AG04449 (cell line): ENCODE results near the gene AP3S2.

Experiments used
- CTCF ChIA-PET: fragments of 350-600 bp; formaldehyde crosslinking; extraction: SDS; loops from one replicate; lab custom pipeline; 2021; ENCODE audit warnings: antibody characterized with exemption; lab: Yijun Ruan, JAX
- POLR2A ChIA-PET: fragments of 400-600, 350-600 bp; formaldehyde crosslinking; extraction: SDS; loops from one replicate; lab custom pipeline; 2020; ENCODE audit warnings: antibody characterized with exemption, inconsistent platforms; lab: Yijun Ruan, JAX
- DNase-seq: peaks from one replicate; pipeline ENCODE4 v3.0.0-alpha.2; 2010; ENCODE audit warnings: low read depth, low spot score
- H3K4me3 ChIP-seq: 2 replicates; pipeline ENCODE4 v1.5.1; 2011; ENCODE audit warnings: low read depth, mild to moderate bottlenecking, control low read depth, low read length
- CTCF ChIP-seq: IDR thresholded peaks from one replicate; pipeline ENCODE4 v1.5.1; 2011; ENCODE audit warnings: mild to moderate bottlenecking, moderate library complexity, low read length, control low read depth, inconsistent platforms; ENCODE audit not compliant: insufficient read depth; ENCODE audit errors: missing control alignments

Gene AP3S2

GRCh38 chr15:89797678-89798201, 96.1 kb downstream of the AP3S2 start:
- POLR2A ChIA-PET: no interaction called here
- no peak overlapping the region for H3K4me3 ChIP-seq
- TF ChIP-seq CTCF: no peak
- no peak for DNase-seq
- CTCF ChIA-PET: interaction anchor here (1.4 to 1.7 kb wide), 2 partner anchors 36 to 78 kb away, joined by 5 to 8 read pairs; no protein-coding TSS in a partner anchor

DNA sequence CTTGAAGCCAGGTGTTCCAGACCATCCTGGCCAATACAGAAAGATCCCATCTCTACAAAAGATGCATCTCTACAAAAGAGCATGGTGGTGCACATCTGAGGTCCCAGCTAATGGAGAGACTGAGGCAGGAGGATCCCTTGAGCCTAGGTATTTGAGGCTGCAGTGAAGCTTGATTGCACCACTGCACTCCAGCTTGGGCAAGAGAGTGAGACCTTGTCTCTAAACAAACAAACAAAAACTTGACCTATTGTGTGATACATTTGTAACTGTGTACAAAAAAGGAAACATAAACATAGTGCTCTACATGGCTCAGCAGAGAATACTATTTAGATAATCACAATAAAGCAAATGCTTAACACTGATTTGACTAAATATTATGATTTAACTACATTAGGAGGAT, 97.8 kb downstream of the AP3S2 start:
- TF ChIP-seq CTCF: no peak

GRCh38 chr15:89794627-89795241, 99.1 kb downstream of the AP3S2 start:
- no peak overlapping the region for H3K4me3 ChIP-seq
- DNase-seq: no peak
- ChIA-PET POLR2A (interaction anchor here (0.9 to 1.3 kb wide), 2 partner anchors 11 to 20 kb away, joined by 3 to 8 read pairs; partner anchors contain the start of gene ANPEP), CTCF (interaction anchor here (0.9 to 1.3 kb wide), 4 partner anchors 9 to 94 kb away, joined by 3 to 4 read pairs (median 3); no protein-coding TSS in a partner anchor)
- TF ChIP-seq CTCF: no peak

More for the DNA sequence above, 97.8 kb downstream of the AP3S2 start:
- DNase-seq: no peak
- ChIA-PET CTCF (interaction anchor here (1.2 kb wide), 1 partner anchor 92 kb away, joined by 3 read pairs; no protein-coding TSS in a partner anchor), POLR2A (interaction anchor here (1.3 kb wide), 1 partner anchor 9 kb away, joined by 8 read pairs; no protein-coding TSS in a partner anchor)
- H3K4me3 ChIP-seq: no peak overlapping the region

DNA sequence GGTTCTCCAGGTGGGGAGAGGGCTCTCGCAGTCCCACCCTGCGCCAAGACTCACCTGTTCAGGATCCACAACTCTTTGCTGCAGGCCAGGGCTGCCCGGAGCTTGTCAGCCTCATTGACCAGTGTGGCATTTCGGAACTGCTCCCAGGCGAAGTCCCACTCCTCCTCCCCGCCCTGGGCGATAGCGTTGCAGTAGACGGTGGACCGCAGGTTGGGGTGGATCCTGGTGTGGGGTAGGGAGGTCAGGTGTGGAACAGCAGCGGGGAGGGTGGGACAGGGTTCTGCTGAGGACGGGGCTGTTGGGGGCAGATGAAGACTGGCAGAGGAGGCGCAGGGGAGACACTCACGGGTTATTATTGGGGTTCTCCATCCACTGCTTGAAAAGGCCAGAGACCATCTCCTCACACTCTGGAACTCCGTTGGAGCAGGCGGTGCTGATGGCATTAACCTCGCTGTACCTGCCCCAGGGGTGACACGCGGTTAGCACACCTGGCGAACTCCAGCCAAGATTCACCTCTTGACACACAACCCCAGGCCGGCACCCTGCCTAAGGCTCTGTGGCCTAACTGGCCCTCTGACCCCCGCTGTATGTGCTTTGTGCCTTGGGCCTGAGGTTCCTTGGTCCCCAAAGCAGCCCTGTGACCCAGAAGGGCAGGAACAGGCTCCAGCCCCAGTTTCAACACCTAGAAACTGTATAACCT, 101.5 kb downstream of the AP3S2 start:
- ChIA-PET CTCF (interaction anchor here (1.1 kb wide), 1 partner anchor 98 kb away, joined by 3 read pairs; no protein-coding TSS in a partner anchor), POLR2A (interaction anchor here (0.7 kb wide), 1 partner anchor 9 kb away, joined by 3 read pairs; no protein-coding TSS in a partner anchor)
- no peak for DNase-seq
- TF ChIP-seq CTCF: no peak
- H3K4me3 ChIP-seq: no peak overlapping the region

DNA sequence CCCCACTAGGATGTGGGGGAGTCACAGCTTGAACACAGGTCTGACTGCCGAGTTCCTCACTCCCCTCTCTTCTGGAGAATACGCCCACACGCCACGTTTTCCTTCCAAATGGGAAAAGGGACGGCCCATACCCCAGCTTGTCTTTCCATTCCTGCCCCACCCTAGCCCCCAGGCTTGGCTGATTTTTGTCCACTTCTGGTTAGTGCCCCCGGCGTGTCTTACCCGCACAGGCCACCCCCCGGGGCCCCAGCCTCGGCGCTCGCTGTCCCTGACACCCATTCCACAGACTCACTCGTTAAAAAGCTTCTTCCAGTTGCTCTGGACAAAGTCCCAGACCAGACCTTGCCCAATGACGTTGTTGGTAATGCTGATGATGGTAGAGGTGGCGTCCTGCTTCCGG, 103.1 kb downstream of the AP3S2 start:
- CTCF ChIA-PET: interaction anchor here (1.2 kb wide), 1 partner anchor 84 kb away, joined by 3 read pairs; no protein-coding TSS in a partner anchor
- POLR2A ChIA-PET: interaction anchor here (0.7 kb wide), 1 partner anchor 8 kb away, joined by 3 read pairs; no protein-coding TSS in a partner anchor
- no peak overlapping the region for H3K4me3 ChIP-seq
- TF ChIP-seq CTCF: no peak
- DNase-seq: no peak
